Panc1 (cell line): ENCODE measurements around the gene CDKN2D. TPM values are rescaled to one million over a fixed set of nuclear protein-coding genes. Genes with fewer than 3 reads are reported as not detected.

Source experiments
- ATAC-seq: fragments of 200-7000 bp; cut with Tn5 transposase; 2 replicates; pipeline ENCODE4 v1.9.1; 2020; ENCODE audit warnings: mild to moderate bottlenecking, moderate library complexity
- BruUV-seq: library from RNA; stranded (reverse); fragments of 400-500 nt; replicated peaks from 2 replicates; lab custom pipeline; 2021; lab: Mats Ljungman, UMichigan
- CTCF ChIA-PET: fragments of 300-600 bp; sonication (Branson Sonifier 250); formaldehyde crosslinking; loops from one replicate; lab custom pipeline; 2022; ENCODE audit warnings: antibody characterized with exemption; lab: Charles Lee
- POLR2A ChIA-PET: fragments of 300-600 bp; sonication (Branson Sonifier 250); formaldehyde crosslinking; loops from one replicate; lab custom pipeline; 2022; ENCODE audit warnings: antibody characterized with exemption; lab: Charles Lee
- DNase-seq: peaks from one replicate; pipeline ENCODE4 v3.0.0-alpha.2; 2010; ENCODE audit warnings: low read depth, low spot score
- H3K27ac ChIP-seq: 2 replicates; pipeline ENCODE4 v1.5.1; 2011; ENCODE audit warnings: mild to moderate bottlenecking, low read length, inconsistent platforms
- H3K27me3 ChIP-seq: fragments of 200-500 bp; sonication (Bioruptor generic); 2 replicates; pipeline ENCODE4 v1.6.0; 2014; ENCODE audit warnings: low read length, inconsistent platforms; ENCODE audit not compliant: control insufficient read depth, insufficient read depth
- H3K36me3 ChIP-seq: fragments of 200-500 bp; sonication (Bioruptor generic); 2 replicates; pipeline ENCODE4 v1.5.1; 2014; ENCODE audit warnings: inconsistent platforms, mild to moderate bottlenecking, low read length, moderate library complexity; ENCODE audit not compliant: control insufficient read depth, insufficient read depth
- H3K4me1 ChIP-seq: 2 replicates; pipeline ENCODE4 v1.5.1; 2011; ENCODE audit warnings: inconsistent platforms, mild to moderate bottlenecking, low read length, moderate library complexity; ENCODE audit not compliant: control insufficient read depth, insufficient read depth
- H3K4me3 ChIP-seq, 2 experiments: 2 replicates each; pipeline ENCODE4 v1.5.1; 2011 to 2012; ENCODE audit warnings: low read depth in 2 of 2, low read length in 2 of 2, mild to moderate bottlenecking in 2 of 2, inconsistent platforms in 1 of 2, moderate library complexity in 1 of 2
- H3K9me3 ChIP-seq: fragments of 200-500 bp; sonication (Bioruptor generic); 2 replicates; pipeline ENCODE4 v1.5.1; 2014; ENCODE audit warnings: low read depth, mild to moderate bottlenecking, inconsistent platforms, low read length, moderate library complexity; ENCODE audit not compliant: control insufficient read depth, insufficient read depth
- CTCF ChIP-seq: fragments of 450-650 bp; IDR thresholded peaks from 2 replicates; pipeline ENCODE4 v1.5.1; 2017; ENCODE audit warnings: mild to moderate bottlenecking
- POLR2AphosphoS5 ChIP-seq: IDR thresholded peaks from 2 replicates; pipeline ENCODE4 v1.6.1; 2012; ENCODE audit warnings: mild to moderate bottlenecking, low read depth, low read length, moderate library complexity
- SIN3A ChIP-seq: IDR thresholded peaks from 2 replicates; pipeline ENCODE4 v1.6.1; 2012; ENCODE audit warnings: low read depth, mild to moderate bottlenecking, low read length, moderate library complexity, borderline replicate concordance; ENCODE audit not compliant: insufficient read depth
- TCF7L2 ChIP-seq: IDR thresholded peaks from 2 replicates; pipeline ENCODE4 v1.6.1; 2011; ENCODE audit warnings: mild to moderate bottlenecking, low read depth, low read length, inconsistent platforms
- in situ Hi-C: cut with HindIII; loops from 2 replicates; pipeline ENCODE4 v1.10.0; 2016; ENCODE audit warnings: low sequenced_read_pairs, low pct_unique_long_range_greater_than_20kb
- intact Hi-C: fragments of 100-400 bp; cut with micrococcal nuclease; formaldehyde crosslinking; loops from one replicate; pipeline ENCODE4 v1.10.0; 2022; ENCODE audit not compliant: unreplicated experiment
- total RNA-seq: library from RNA; stranded (reverse); gene quantifications from one replicate; pipeline ENCODE4 v1.2.1, GENCODE V29; 2021; ENCODE audit not compliant: unreplicated experiment
- TF ChIP-seq, protein P1 (sequence below), 2 experiments: IDR thresholded peaks; 2 replicates each; pipeline ENCODE4 v1.6.1; 2011 to 2012; ENCODE audit warnings: low read depth in 2 of 2, control low read depth in 1 of 2, low read length in 1 of 2, mild to moderate bottlenecking in 1 of 2, moderate library complexity in 1 of 2; ENCODE audit not compliant: insufficient read depth in 1 of 2

Gene CDKN2D
- total RNA-seq, 1 experiment from 2014 or later: 7.3 TPM

GRCh38 chr19:10548746-10549276 lies 20.0 kb downstream of the CDKN2D start:
- no peak for ATAC-seq
- no peak for DNase-seq
- in situ Hi-C loops (no loop called here), intact Hi-C loops (no loop called here)
- H3K4me1 ChIP-seq: no peaks in the 10 kb centered on the region
- CTCF ChIA-PET: no interaction called here
- H3K27ac ChIP-seq: no peak overlapping the region
- no TSS peak for BruUV-seq
- no peak overlapping the region for H3K4me3 ChIP-seq
- POLR2A ChIA-PET: interaction anchor here (0.6 kb wide), 1 partner anchor 56 kb away, joined by 3 read pairs; no protein-coding TSS in a partner anchor
- no peaks in the 10 kb centered on the region for H3K27me3 ChIP-seq
- TF ChIP-seq, protein P1, sequence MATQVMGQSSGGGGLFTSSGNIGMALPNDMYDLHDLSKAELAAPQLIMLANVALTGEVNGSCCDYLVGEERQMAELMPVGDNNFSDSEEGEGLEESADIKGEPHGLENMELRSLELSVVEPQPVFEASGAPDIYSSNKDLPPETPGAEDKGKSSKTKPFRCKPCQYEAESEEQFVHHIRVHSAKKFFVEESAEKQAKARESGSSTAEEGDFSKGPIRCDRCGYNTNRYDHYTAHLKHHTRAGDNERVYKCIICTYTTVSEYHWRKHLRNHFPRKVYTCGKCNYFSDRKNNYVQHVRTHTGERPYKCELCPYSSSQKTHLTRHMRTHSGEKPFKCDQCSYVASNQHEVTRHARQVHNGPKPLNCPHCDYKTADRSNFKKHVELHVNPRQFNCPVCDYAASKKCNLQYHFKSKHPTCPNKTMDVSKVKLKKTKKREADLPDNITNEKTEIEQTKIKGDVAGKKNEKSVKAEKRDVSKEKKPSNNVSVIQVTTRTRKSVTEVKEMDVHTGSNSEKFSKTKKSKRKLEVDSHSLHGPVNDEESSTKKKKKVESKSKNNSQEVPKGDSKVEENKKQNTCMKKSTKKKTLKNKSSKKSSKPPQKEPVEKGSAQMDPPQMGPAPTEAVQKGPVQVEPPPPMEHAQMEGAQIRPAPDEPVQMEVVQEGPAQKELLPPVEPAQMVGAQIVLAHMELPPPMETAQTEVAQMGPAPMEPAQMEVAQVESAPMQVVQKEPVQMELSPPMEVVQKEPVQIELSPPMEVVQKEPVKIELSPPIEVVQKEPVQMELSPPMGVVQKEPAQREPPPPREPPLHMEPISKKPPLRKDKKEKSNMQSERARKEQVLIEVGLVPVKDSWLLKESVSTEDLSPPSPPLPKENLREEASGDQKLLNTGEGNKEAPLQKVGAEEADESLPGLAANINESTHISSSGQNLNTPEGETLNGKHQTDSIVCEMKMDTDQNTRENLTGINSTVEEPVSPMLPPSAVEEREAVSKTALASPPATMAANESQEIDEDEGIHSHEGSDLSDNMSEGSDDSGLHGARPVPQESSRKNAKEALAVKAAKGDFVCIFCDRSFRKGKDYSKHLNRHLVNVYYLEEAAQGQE (IDR thresholded peaks at IDR 0.05; ENCODE audit: insufficient read depth in 1 of 2, low read depth in 2 of 2, low read length in 1 of 2): no peak
- TF ChIP-seq POLR2AphosphoS5 (no peak), TCF7L2 (no peak), SIN3A (no peak), CTCF (no peak)
- no peaks in the 10 kb centered on the region for H3K9me3 ChIP-seq
- H3K36me3 ChIP-seq: no peaks in the 10 kb centered on the region; the same call in 1 of the 2 replicates

DNA sequence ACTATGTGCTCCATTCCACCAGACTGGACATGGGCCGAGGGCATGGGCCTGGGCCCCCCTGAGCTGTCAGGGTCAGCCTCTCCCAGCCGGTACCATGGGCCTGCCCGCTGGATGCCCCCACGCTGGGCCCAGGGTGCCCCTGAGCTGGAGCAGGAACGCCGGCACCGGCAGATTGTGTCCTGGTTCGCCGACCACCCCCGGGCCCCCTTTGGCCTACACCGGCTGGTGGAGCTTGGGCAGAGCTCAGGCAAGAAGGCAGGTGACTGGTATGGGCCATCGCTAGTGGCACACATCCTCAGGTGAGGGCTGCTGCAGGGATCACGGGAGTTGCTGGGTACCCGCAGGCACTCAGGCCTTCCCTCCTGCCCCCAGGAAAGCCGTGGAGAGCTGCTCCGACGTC lies 22.0 kb downstream of the CDKN2D start:
- ATAC-seq: no peak
- BruUV-seq: TSS peak; percentile 82
- POLR2A ChIA-PET: no interaction called here

More for the DNA sequence above, 22.0 kb downstream of the CDKN2D start:
- Histone ChIP-seq H3K9me3 (no peaks in the 10 kb centered on the region), H3K36me3 (no peaks in the 10 kb centered on the region; the same call in 1 of the 2 replicates), H3K27ac (no peak overlapping the region), H3K4me3 (no peak overlapping the region), H3K4me1 (no peaks in the 10 kb centered on the region), H3K27me3 (no peaks in the 10 kb centered on the region)
- CTCF ChIA-PET: no interaction called here
- intact Hi-C loops (no loop called here), in situ Hi-C loops (no loop called here)
- DNase-seq: no peak
- TF ChIP-seq, protein P1 (IDR thresholded peaks at IDR 0.05; ENCODE audit: insufficient read depth in 1 of 2, low read depth in 2 of 2, low read length in 1 of 2): no peak
- TF ChIP-seq POLR2AphosphoS5: no peak
- TF ChIP-seq TCF7L2: no peak
- no peak for TF ChIP-seq CTCF
- TF ChIP-seq SIN3A: no peak
